IMR-90 (cell line): Measurements from ENCODE around the gene EML3. TPM values are rescaled to one million over a fixed set of nuclear protein-coding genes. Genes with fewer than 3 reads are reported as not detected.
"Not testable (repeated sequence)": the region's sequence is repeated elsewhere in the genome, so short reads cannot be mapped to it uniquely, and the experiment has no call there.

ENCODE experiments used
- ATAC-seq: fragments of 200-7000 bp; cut with Tn5 transposase; 2 replicates; pipeline ENCODE4 v1.9.1; 2020; ENCODE audit warnings: low read depth, mild to moderate bottlenecking, moderate library complexity
- BruUV-seq: library from RNA; stranded (reverse); fragments of 400-500 nt; replicated peaks from 2 replicates; lab custom pipeline; 2021; lab: Mats Ljungman, UMichigan
- CTCF ChIA-PET: fragments of 300-600 bp; formaldehyde crosslinking; extraction: SDS; loops from one replicate; lab custom pipeline; 2021; ENCODE audit warnings: antibody characterized with exemption; lab: Yijun Ruan, JAX
- POLR2A ChIA-PET: fragments of 300-600 bp; sonication (Branson Sonifier 250); formaldehyde crosslinking; loops from one replicate; lab custom pipeline; 2022; ENCODE audit warnings: antibody characterized with exemption; ENCODE audit not compliant: unreplicated experiment; lab: Charles Lee
- DNase-seq: peaks from one replicate; pipeline ENCODE4 v3.0.0; 2013
- H2AFZ ChIP-seq: replicated peaks from 2 replicates; pipeline ENCODE3; 2013; ENCODE audit warnings: low read length, mild to moderate bottlenecking; ENCODE audit not compliant: poor library complexity
- H2AK5ac ChIP-seq: 2 replicates; pipeline ENCODE4 v1.6.1; 2013; ENCODE audit warnings: low read depth, low read length, inconsistent platforms
- H2AK9ac ChIP-seq: replicated peaks from 2 replicates; pipeline ENCODE3; 2013; ENCODE audit warnings: mild to moderate bottlenecking, low read depth, low read length, moderate library complexity; ENCODE audit not compliant: poor library complexity
- H2BK120ac ChIP-seq: 2 replicates; pipeline ENCODE4 v1.6.1; 2013; ENCODE audit warnings: low read depth, low read length, inconsistent platforms
- H2BK15ac ChIP-seq: 3 replicates; pipeline ENCODE4 v1.6.1; 2013; ENCODE audit warnings: low read depth, low read length, inconsistent platforms
- H2BK20ac ChIP-seq: 2 replicates; pipeline ENCODE4 v1.6.1; 2013; ENCODE audit warnings: low read depth, mild to moderate bottlenecking, inconsistent platforms, low read length, moderate library complexity
- H2BK5ac ChIP-seq: 2 replicates; pipeline ENCODE4 v1.6.1; 2013; ENCODE audit warnings: mild to moderate bottlenecking, low read depth, low read length, inconsistent platforms; ENCODE audit not compliant: poor library complexity, severe bottlenecking
- H3K14ac ChIP-seq: replicated peaks from 2 replicates; pipeline ENCODE4 v1.6.1; 2013; ENCODE audit warnings: low read depth, low read length, inconsistent platforms
- H3K18ac ChIP-seq: 2 replicates; pipeline ENCODE4 v1.6.1; 2013; ENCODE audit warnings: low read depth, low read length, control low read depth
- H3K23ac ChIP-seq: 2 replicates; pipeline ENCODE4 v1.6.1; 2013; ENCODE audit warnings: low read depth, low read length, inconsistent platforms
- H3K27ac ChIP-seq: 2 replicates; pipeline ENCODE4 v1.5.1; 2013; ENCODE audit warnings: mild to moderate bottlenecking, control low read depth, low read length; ENCODE audit not compliant: insufficient read depth
- H3K27me3 ChIP-seq: 2 replicates; pipeline ENCODE4 v1.6.1; 2013; ENCODE audit warnings: low read length; ENCODE audit not compliant: control insufficient read depth, insufficient read depth
- H3K36me3 ChIP-seq: 2 replicates; pipeline ENCODE4 v1.6.1; 2013; ENCODE audit warnings: low read length, mixed read lengths; ENCODE audit not compliant: control insufficient read depth, insufficient read depth
- H3K4ac ChIP-seq: 2 replicates; pipeline ENCODE4 v1.6.1; 2013; ENCODE audit warnings: low read depth, low read length, inconsistent platforms
- H3K4me1 ChIP-seq: 2 replicates; pipeline ENCODE4 v1.6.1; 2013; ENCODE audit warnings: low read length, mixed read lengths; ENCODE audit not compliant: control insufficient read depth, insufficient read depth
- H3K4me2 ChIP-seq: 2 replicates; pipeline ENCODE4 v1.6.1; 2013; ENCODE audit warnings: low read depth, mild to moderate bottlenecking, control low read depth, low read length, moderate library complexity
- H3K4me3 ChIP-seq: 2 replicates; pipeline ENCODE4 v1.5.1; 2013; ENCODE audit warnings: low read depth, mild to moderate bottlenecking, control low read depth, low read length, moderate library complexity; ENCODE audit not compliant: insufficient read depth
- H3K56ac ChIP-seq: 2 replicates; pipeline ENCODE4 v1.6.1; 2013; ENCODE audit warnings: low read length, inconsistent platforms; ENCODE audit not compliant: insufficient read depth; ENCODE audit errors: extremely low read depth
- H3K79me1 ChIP-seq, 2 experiments: 2 replicates each; pipeline ENCODE4 v1.6.1; 2013; ENCODE audit warnings: low read length in 2 of 2, inconsistent platforms in 1 of 2, low read depth in 1 of 2
- H3K9ac ChIP-seq: 2 replicates; pipeline ENCODE4 v1.6.1; 2013; ENCODE audit warnings: low read depth, low read length, control low read depth
- H3K9me1 ChIP-seq: 2 replicates; pipeline ENCODE4 v1.6.1; 2013; ENCODE audit warnings: low read length, inconsistent platforms; ENCODE audit not compliant: insufficient read depth
- H3K9me3 ChIP-seq: 2 replicates; pipeline ENCODE4 v1.6.1; 2013; ENCODE audit warnings: low read length; ENCODE audit not compliant: control insufficient read depth, insufficient read depth
- H4K20me1 ChIP-seq: 2 replicates; pipeline ENCODE4 v1.6.1; 2013; ENCODE audit warnings: low read length, inconsistent platforms; ENCODE audit not compliant: insufficient read depth
- H4K5ac ChIP-seq: 2 replicates; pipeline ENCODE4 v1.6.1; 2013; ENCODE audit warnings: mild to moderate bottlenecking, low read depth, low read length, control low read depth
- H4K8ac ChIP-seq, 2 experiments: 2 replicates each; pipeline ENCODE4 v1.6.1; 2013; ENCODE audit warnings: low read depth in 2 of 2, low read length in 2 of 2, control low read depth in 1 of 2, inconsistent platforms in 1 of 2
- H4K91ac ChIP-seq: 2 replicates; pipeline ENCODE4 v1.6.1; 2013; ENCODE audit warnings: low read depth, low read length, inconsistent platforms; ENCODE audit not compliant: insufficient read depth
- NFE2L2 ChIP-seq: fragments of 150-350 bp; IDR thresholded peaks from 2 replicates; pipeline ENCODE4 v1.6.1; 2016; ENCODE audit warnings: low read depth, mild to moderate bottlenecking, low read length
- WGBS, 2 experiments: methylation state at CpG; one replicate each; pipeline versions ENCODE4 v1.1.5 to v1.1.7; 2013; ENCODE audit warnings: missing lambda C conversion rate in 2 of 2; ENCODE audit not compliant: insufficient read length in 1 of 2; ENCODE audit errors: extremely low coverage in 2 of 2; 5-methylcytosine and 5-hydroxymethylcytosine counted together
- dilution Hi-C: fragments of 300-500 bp; cut with HindIII; formaldehyde crosslinking; loops from one replicate; pipeline ENCODE4 v1.14.3; 2018; ENCODE audit warnings: low sequenced_read_pairs; ENCODE audit not compliant: unreplicated experiment
- in situ Hi-C: fragments of 300-500 bp; cut with MboI; formaldehyde crosslinking; loops from 3 replicates; pipeline ENCODE4 v1.14.3; 2019; ENCODE audit warnings: low sequenced_read_pairs, inconsistent platforms, mixed read lengths
- intact Hi-C: fragments of 100-400 bp; cut with micrococcal nuclease; formaldehyde crosslinking; loops from 2 replicates; pipeline ENCODE4 v1.10.0; 2022
- polyA plus RNA-seq, 3 experiments: library from polyadenylated mRNA; depleted of rRNA; stranded (reverse); fragments of >200 nt; gene quantifications; 2 replicates each; pipeline ENCODE4 v1.2.3, GENCODE V29; 2012; ENCODE audit warnings: low replicate concordance in 1 of 3
- total RNA-seq: library from RNA; depleted of rRNA; stranded (reverse); fragments of >200 nt; gene quantifications from 2 replicates; pipeline ENCODE4 v1.2.3, GENCODE V29; 2012

EML3 gene
- total and polyA plus RNA-seq, 2 of the 4 experiments (the other 2 are of a cell fraction): 5.0 to 24.7 TPM

DNA sequence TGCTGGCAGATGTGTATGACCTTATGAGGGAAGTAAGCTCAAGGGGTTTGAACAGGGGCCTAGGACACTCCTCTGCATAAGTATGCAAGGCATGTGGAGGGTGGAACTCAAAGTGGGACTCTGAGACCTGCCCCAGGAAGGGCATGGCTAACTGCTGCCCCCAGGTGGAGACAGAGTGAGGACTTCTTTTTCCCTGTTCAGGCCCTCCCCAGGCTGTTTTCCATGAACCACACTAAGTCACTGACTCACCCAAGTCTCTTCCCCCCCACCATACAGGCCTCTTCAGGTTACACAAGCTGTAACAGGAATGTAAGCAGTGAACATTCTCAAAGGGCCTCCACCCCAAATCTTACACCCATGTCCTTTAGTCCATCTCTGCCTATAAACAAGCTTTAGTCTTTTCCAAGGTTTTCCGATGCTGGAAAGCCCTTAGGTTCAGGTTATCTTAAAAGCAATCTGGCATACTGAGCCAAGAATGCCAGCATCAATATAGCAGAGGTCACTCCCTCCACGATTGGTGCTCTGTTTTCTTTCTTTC, 51.9 kb downstream of the EML3 start (continued):
- no peak for TF ChIP-seq NFE2L2

- H3K4me2 ChIP-seq, H3K4me3 ChIP-seq, H2AFZ ChIP-seq, BruUV-seq, H3K9me3 ChIP-seq, dilution Hi-C loops, ATAC-seq, H3K18ac ChIP-seq, H3K27me3 ChIP-seq, H2AK9ac ChIP-seq: not testable (repeated sequence)
- H4K8ac ChIP-seq: peak overlapping the region; percentile 1 to 67; a peak in 2 of 4 replicates
- H3K4ac ChIP-seq: peak overlapping the region; percentile 93
- POLR2A ChIA-PET: interaction anchor here (1.1 to 1.7 kb wide), 3 partner anchors 13 to 23 kb away, joined by 3 to 9 read pairs (median 8); partner anchors contain the start of gene AHNAK
- H4K5ac ChIP-seq: 0 out of 2 replicates have a peak overlapping the region, but pooled peaks have one; percentile 20
- peaks cover 36% of the 10 kb centered on the region for H4K20me1 ChIP-seq
- in situ Hi-C loops (loop anchor here (5.0 kb wide), 1 partner anchor 162 kb away; no protein-coding TSS in a partner anchor), intact Hi-C loops (loop anchor here (1.0 kb wide), 3 partner anchors 14 to 164 kb away; no protein-coding TSS in a partner anchor)
- DNase-seq: peak; percentile 9
- peak overlapping the region; percentile 63 for H2BK5ac ChIP-seq
- peak overlapping the region; percentile 54; the same call in 2 of the 3 replicates for H2BK15ac ChIP-seq
- H3K36me3 ChIP-seq: peaks cover 29% of the 10 kb centered on the region
- peak overlapping the region; percentile 79 for H2BK120ac ChIP-seq
- H3K14ac ChIP-seq: peak overlapping the region; percentile 74; the same call in 1 of the 2 replicates
- peak overlapping the region; percentile 90; the same call in 1 of the 2 replicates for H4K91ac ChIP-seq
- peak overlapping the region; percentile 38 for H3K9ac ChIP-seq
- peak overlapping the region; percentile 74 for H2AK5ac ChIP-seq
- H3K56ac ChIP-seq: 0 out of 2 replicates have a peak overlapping the region, but pooled peaks have one; percentile 82
- H3K79me1 ChIP-seq: peaks cover 19 to 42% of the 10 kb centered on the region in 2 experiments
- H3K9me1 ChIP-seq: peaks cover 16% of the 10 kb centered on the region
- peak overlapping the region; percentile 79; the same call in 1 of the 2 replicates for H2BK20ac ChIP-seq
- peaks cover 23% of the 10 kb centered on the region for H3K4me1 ChIP-seq
- peak overlapping the region; percentile 6 for H3K23ac ChIP-seq
- CTCF ChIA-PET: interaction anchor here (1.0 to 1.7 kb wide), 2 partner anchors 11 to 17 kb away, joined by 4 to 6 read pairs; no protein-coding TSS in a partner anchor
- 89% methylated on average over 3 of the region's 5 CpGs; no CpG with 5 or more reads in 1 of the 2 experiments for WGBS, 2 experiments
- peak overlapping the region; percentile 64 for H3K27ac ChIP-seq
These were observed 52.9 kb downstream of the EML3 start for GRCh38 chr11:62559626-62560025.
